Activated naive CD4-positive, alpha-beta T cell treated with anti-CD3 and anti-CD28 coated beads, Interleukin-2, amount 50 U/mL, for 24 hours (primary cell): ENCODE results near the gene PHACTR3.

ENCODE experiments used
- H3K27ac Mint-ChIP-seq: one replicate; pipeline ENCODE4 v1.8.0; 2021; ENCODE audit warnings: mild to moderate bottlenecking, mixed read lengths
- H3K27me3 Mint-ChIP-seq: one replicate; pipeline ENCODE4 v1.8.0; 2021; ENCODE audit warnings: mixed read lengths
- H3K36me3 Mint-ChIP-seq: one replicate; pipeline ENCODE4 v1.8.0; 2021; ENCODE audit warnings: mixed read lengths
- H3K4me1 Mint-ChIP-seq: one replicate; pipeline ENCODE4 v1.8.0; 2021; ENCODE audit warnings: mixed read lengths
- H3K4me3 Mint-ChIP-seq: one replicate; pipeline ENCODE4 v1.8.0; 2021; ENCODE audit warnings: mild to moderate bottlenecking, mixed read lengths
- H3K9me3 Mint-ChIP-seq: one replicate; pipeline ENCODE4 v1.8.0; 2021; ENCODE audit warnings: mixed read lengths

PHACTR3 gene

GRCh38 chr20:59814840-59815340, 210.6 kb downstream of the PHACTR3 start:
- Mint-ChIP-seq H3K9me3 (no peaks in the 10 kb centered on the region), H3K27me3 (no peaks in the 10 kb centered on the region), H3K27ac (no peak overlapping the region), H3K36me3 (no peaks in the 10 kb centered on the region), H3K4me1 (no peaks in the 10 kb centered on the region), H3K4me3 (no peak overlapping the region)

DNA sequence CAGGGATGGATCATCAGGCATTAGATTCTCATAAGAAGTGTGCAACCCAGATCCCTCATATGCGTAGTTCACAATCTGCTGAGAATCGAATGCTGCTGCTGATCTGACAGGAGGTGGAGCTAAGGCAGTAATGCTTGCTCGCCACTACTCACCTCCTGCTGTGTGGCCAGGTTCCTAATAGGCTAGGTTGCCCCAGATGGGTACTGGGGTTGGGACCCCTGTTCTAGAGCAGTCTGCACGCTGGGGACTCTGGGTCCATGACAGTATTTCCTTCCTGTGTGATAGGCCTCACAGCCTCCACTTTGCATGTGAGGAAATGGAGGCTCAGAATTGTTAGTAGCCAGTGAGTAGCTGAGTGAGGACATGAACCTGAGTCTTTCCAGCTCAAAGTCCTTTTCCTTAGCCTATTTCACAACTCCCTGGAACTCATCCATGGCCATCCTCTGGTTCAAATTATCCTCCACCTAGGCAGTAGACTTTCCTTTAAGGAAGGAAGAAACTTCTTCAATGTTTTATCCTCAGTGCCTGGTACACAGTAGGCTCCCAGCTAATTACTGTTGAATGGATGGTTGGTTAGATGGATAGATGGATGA, 211.9 kb downstream of the PHACTR3 start:
- no peaks in the 10 kb centered on the region for H3K9me3 Mint-ChIP-seq
- no peaks in the 10 kb centered on the region for H3K36me3 Mint-ChIP-seq
- no peak overlapping the region for H3K4me3 Mint-ChIP-seq
- no peaks in the 10 kb centered on the region for H3K27me3 Mint-ChIP-seq
- H3K27ac Mint-ChIP-seq, result no peak overlapping the region
- no peaks in the 10 kb centered on the region for H3K4me1 Mint-ChIP-seq

DNA sequence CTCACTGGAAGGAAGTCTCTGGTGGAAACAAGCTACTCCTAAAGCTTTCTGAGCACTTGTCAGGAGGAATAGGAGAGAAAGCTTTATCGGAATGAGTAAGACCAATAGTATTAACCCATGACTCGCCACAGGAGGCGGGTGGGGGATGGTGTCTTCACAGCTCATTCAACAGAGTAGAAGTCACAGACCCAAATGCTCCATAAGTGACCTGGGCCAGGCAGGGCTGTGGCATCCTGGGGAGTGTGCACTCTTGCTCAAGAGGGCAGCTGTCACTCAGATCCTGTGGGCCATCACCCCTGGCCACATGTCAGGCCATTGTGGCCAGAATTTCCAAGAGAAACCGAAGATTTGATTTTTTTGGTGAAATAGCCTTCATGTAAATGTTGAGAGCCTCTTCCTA, 213.1 kb downstream of the PHACTR3 start:
- Mint-ChIP-seq H3K4me1 (no peaks in the 10 kb centered on the region), H3K9me3 (no peaks in the 10 kb centered on the region), H3K27ac (no peak overlapping the region), H3K4me3 (no peak overlapping the region), H3K36me3 (no peaks in the 10 kb centered on the region), H3K27me3 (peaks cover 4% of the 10 kb centered on the region)

GRCh38 chr20:59817846-59818615, 213.7 kb downstream of the PHACTR3 start:
- Mint-ChIP-seq H3K4me1 (no peaks in the 10 kb centered on the region), H3K27me3 (peaks cover 4% of the 10 kb centered on the region), H3K4me3 (no peak overlapping the region), H3K27ac (no peak overlapping the region), H3K36me3 (no peaks in the 10 kb centered on the region), H3K9me3 (no peaks in the 10 kb centered on the region)

DNA sequence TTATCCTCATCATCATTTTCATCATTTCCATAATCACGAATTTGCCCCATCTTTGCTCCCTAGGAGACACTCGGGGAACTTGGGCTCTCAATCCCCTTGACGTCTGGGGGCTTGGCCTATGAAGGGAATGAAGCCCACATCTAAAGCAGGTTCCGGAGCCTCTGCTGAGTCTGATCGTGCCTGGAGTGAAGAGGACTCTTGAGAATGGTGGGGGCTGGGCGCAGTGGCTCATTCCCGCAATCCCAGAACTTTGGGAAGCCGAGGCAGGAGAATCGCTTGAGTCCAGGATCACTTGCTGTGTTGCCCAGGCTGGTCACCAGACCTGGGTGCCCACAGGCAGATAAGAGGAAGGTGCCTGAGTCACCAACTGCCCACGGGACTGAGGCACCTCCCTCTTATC, 214.6 kb downstream of the PHACTR3 start:
- no peaks in the 10 kb centered on the region for H3K36me3 Mint-ChIP-seq
- H3K4me3 Mint-ChIP-seq, result no peak overlapping the region
- no peaks in the 10 kb centered on the region for H3K4me1 Mint-ChIP-seq
- no peaks in the 10 kb centered on the region for H3K9me3 Mint-ChIP-seq
- no peak overlapping the region for H3K27ac Mint-ChIP-seq
- H3K27me3 Mint-ChIP-seq, result peaks cover 4% of the 10 kb centered on the region

GRCh38 chr20:59819496-59820203, 215.3 kb downstream of the PHACTR3 start:
- Mint-ChIP-seq H3K9me3 (no peaks in the 10 kb centered on the region), H3K36me3 (no peaks in the 10 kb centered on the region), H3K27me3 (peaks cover 4% of the 10 kb centered on the region), H3K4me3 (no peak overlapping the region), H3K4me1 (no peaks in the 10 kb centered on the region), H3K27ac (no peak overlapping the region)

GRCh38 chr20:59820204-59821041, 216.1 kb downstream of the PHACTR3 start:
- Mint-ChIP-seq H3K4me1 (no peaks in the 10 kb centered on the region), H3K4me3 (no peak overlapping the region)

DNA sequence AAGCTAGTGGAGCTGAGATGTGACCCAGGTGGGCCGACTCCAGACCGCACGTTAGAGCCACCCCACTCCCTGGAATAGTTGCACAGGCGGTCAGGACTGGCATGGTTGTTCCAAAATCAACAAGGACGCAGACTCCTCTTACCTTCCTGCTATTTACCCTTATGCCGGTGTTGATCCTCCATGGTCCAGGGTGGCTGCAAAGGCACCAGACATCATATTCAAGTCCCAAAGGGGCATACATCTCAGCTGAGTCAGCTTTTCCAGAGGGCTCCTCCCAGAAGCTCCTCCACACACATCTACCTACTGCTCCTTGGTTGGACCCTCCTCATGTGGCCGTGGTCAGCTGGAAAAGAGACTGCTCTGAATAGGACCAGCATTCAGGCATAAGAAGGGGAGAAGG, 216.9 kb downstream of the PHACTR3 start:
- Mint-ChIP-seq H3K27me3 (peaks cover 4% of the 10 kb centered on the region), H3K9me3 (no peaks in the 10 kb centered on the region), H3K27ac (no peak overlapping the region), H3K4me3 (no peak overlapping the region), H3K36me3 (no peaks in the 10 kb centered on the region), H3K4me1 (no peaks in the 10 kb centered on the region)

More at GRCh38 chr20:59820204-59821041, 216.1 kb downstream of the PHACTR3 start:
- Mint-ChIP-seq H3K27me3 (peaks cover 4% of the 10 kb centered on the region), H3K27ac (no peak overlapping the region), H3K36me3 (no peaks in the 10 kb centered on the region), H3K9me3 (no peaks in the 10 kb centered on the region)

DNA sequence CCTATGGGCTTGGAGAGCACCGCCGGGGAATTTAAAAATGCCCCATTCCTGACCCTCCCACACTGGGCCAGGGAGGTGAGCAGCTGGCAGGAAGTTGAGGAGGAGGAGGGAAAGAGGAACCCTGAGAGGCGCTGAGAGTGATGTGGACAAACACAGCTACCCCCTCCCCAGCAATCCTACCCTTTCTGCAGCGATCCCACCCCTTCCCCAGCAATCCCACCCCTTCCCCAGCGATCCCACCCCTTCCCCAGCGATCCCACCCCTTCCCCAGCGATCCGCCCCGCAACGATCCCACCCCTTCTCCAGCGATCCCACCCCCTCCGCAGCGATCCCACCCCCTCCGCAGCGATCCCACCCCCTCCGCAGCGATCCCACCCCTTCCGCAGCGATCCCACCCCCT, 217.4 kb downstream of the PHACTR3 start:
- H3K27ac Mint-ChIP-seq, result no peak overlapping the region
- H3K4me1 Mint-ChIP-seq, result no peaks in the 10 kb centered on the region
- no peaks in the 10 kb centered on the region for H3K36me3 Mint-ChIP-seq
- no peak overlapping the region for H3K4me3 Mint-ChIP-seq
- no peaks in the 10 kb centered on the region for H3K9me3 Mint-ChIP-seq
- H3K27me3 Mint-ChIP-seq, result peaks cover 4% of the 10 kb centered on the region

- H3K27me3 Mint-ChIP-seq, result peaks cover 4% of the 10 kb centered on the region
- no peak overlapping the region for H3K4me3 Mint-ChIP-seq
These were observed 218.1 kb downstream of the PHACTR3 start for GRCh38 chr20:59822291-59823029.

GRCh38 chr20:59823030-59823423, 218.7 kb downstream of the PHACTR3 start:
- no peaks in the 10 kb centered on the region for H3K9me3 Mint-ChIP-seq
- no peaks in the 10 kb centered on the region for H3K36me3 Mint-ChIP-seq
- peaks cover 4% of the 10 kb centered on the region for H3K27me3 Mint-ChIP-seq
- H3K4me3 Mint-ChIP-seq, result no peak overlapping the region
- H3K27ac Mint-ChIP-seq, result no peak overlapping the region
- H3K4me1 Mint-ChIP-seq, result no peaks in the 10 kb centered on the region

More at GRCh38 chr20:59822291-59823029, 218.1 kb downstream of the PHACTR3 start:
- H3K9me3 Mint-ChIP-seq, result no peaks in the 10 kb centered on the region
- H3K36me3 Mint-ChIP-seq, result no peaks in the 10 kb centered on the region
- no peaks in the 10 kb centered on the region for H3K4me1 Mint-ChIP-seq
- no peak overlapping the region for H3K27ac Mint-ChIP-seq

GRCh38 chr20:59823491-59824259, 219.3 kb downstream of the PHACTR3 start:
- Mint-ChIP-seq H3K27me3 (peaks cover 6% of the 10 kb centered on the region), H3K4me3 (no peak overlapping the region), H3K9me3 (no peaks in the 10 kb centered on the region), H3K36me3 (no peaks in the 10 kb centered on the region), H3K4me1 (no peaks in the 10 kb centered on the region), H3K27ac (no peak overlapping the region)

DNA sequence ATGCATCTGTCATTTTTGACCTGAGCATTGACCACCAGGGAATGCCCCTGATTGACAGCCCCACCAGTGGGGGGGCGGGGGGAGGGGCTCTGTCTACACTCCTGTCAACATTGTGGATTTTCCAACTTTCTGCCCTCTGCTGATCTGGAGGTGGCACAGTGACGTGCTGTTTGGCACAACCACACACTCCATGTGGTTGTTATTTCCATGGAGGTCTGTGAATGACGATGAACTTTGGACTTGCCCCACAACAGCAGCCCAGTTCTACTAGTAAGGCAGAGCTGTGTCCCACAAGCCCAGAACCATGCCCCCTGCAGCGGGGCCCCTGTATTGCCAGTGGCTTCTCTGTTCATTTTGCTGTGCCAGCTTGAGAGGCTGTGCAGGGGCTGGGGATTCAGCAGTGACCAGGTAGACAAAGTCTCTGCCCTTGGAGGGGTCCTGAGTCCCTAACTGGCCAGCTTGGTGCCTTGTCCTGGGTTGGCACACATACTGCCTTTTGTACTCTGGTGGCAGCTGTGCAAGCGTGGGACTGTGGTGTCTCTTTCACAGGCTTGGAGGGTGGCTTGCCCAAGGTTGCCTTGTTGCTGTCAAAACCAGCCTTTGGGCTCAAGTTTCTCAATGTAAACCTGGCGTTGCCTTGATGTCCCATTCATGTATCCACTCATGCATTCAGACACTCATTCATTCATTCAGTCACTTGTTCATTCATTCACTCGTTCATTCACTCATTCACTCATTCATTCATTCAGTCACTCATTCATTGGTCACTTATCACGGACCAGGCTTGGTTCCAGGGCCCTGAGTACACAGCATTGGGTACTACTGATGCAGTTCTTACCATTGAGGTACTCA, 220.6 kb downstream of the PHACTR3 start:
- Mint-ChIP-seq H3K27ac (no peak overlapping the region), H3K9me3 (no peaks in the 10 kb centered on the region), H3K4me3 (no peak overlapping the region), H3K27me3 (peaks cover 6% of the 10 kb centered on the region), H3K36me3 (no peaks in the 10 kb centered on the region), H3K4me1 (no peaks in the 10 kb centered on the region)
